Right atrium auricular region (tissue), 2 donors: ENCODE data around the gene CLDN18. TPM values are rescaled to one million over a fixed set of nuclear protein-coding genes. Genes with fewer than 3 reads are reported as not detected.

Experiments used
- DNase-seq: peaks from one replicate; pipeline ENCODE4 v3.0.0-alpha.2; 2019; ENCODE audit warnings: low spot score
- H3K27ac ChIP-seq, 2 donors: fragments of 200-600 bp; sonication (generic); 1 replicate in 1 of 2; 2 replicates in 1 of 2; pipeline ENCODE4 v1.5.1; 2016 to 2019
- H3K27me3 ChIP-seq, 2 donors: fragments of 200-600 bp; sonication (generic); one replicate each; pipeline versions ENCODE4 v1.5.1 to v1.6.0; 2017 to 2019
- H3K36me3 ChIP-seq: fragments of 200-600 bp; sonication (generic); one replicate; pipeline ENCODE4 v1.5.1; 2016
- H3K4me1 ChIP-seq, 2 donors: fragments of 200-600 bp; sonication (generic); one replicate each; pipeline versions ENCODE4 v1.5.1 to v1.6.0; 2017 to 2019
- H3K4me3 ChIP-seq, 2 donors: fragments of 200-600 bp; sonication (generic); 1 replicate in 1 of 2; 2 replicates in 1 of 2; pipeline ENCODE4 v1.5.1; 2017 to 2019; ENCODE audit warnings: mild to moderate bottlenecking in 1 of 2, moderate library complexity in 1 of 2
- H3K9me3 ChIP-seq, 2 donors: fragments of 200-600 bp; sonication (generic); one replicate each; pipeline ENCODE4 v1.5.1; 2019
- total RNA-seq, 2 donors: library from RNA; depleted of rRNA; stranded (reverse); fragments of >200 nt; gene quantifications; one replicate each; pipeline ENCODE4 v1.1.0, GENCODE V29; 2016
- TF ChIP-seq, protein P1 (sequence below), 2 donors: fragments of 200-600 bp; sonication (generic); IDR thresholded peaks; one replicate each; pipeline ENCODE4 v1.5.1; 2019; ENCODE audit warnings: antibody characterized with exemption in 2 of 2

Gene CLDN18
- total RNA-seq, 2 donors from 2014 or later: 0.12 to 21.0 TPM

DNA sequence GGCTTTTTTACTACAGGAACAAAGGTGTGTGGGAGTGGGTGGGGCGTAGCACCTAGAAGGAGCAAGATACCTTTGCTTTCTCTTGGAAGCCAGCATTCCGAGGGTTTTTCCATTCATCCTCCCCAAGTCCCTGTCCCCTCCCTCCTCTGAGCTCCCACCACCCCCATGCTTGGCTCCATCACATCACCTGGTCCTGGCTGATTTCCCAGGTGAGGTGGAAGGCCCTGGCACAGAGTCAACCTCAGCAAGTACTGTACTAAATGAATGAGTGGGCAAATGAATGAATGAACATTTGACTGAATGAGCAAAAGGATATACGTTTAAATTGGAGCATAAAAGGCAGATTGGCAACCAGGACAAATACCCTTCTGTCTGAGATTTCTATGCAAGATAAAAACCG is 60.0 kb downstream of the CLDN18 start:
- no peak for DNase-seq
- H3K27ac ChIP-seq: no peak overlapping the region
- no peaks in the 10 kb centered on the region for H3K27me3 ChIP-seq
- no peaks in the 10 kb centered on the region for H3K9me3 ChIP-seq
- peaks cover 36% of the 10 kb centered on the region for H3K36me3 ChIP-seq
- H3K4me1 ChIP-seq: no peaks in the 10 kb centered on the region
- TF ChIP-seq, protein P1, sequence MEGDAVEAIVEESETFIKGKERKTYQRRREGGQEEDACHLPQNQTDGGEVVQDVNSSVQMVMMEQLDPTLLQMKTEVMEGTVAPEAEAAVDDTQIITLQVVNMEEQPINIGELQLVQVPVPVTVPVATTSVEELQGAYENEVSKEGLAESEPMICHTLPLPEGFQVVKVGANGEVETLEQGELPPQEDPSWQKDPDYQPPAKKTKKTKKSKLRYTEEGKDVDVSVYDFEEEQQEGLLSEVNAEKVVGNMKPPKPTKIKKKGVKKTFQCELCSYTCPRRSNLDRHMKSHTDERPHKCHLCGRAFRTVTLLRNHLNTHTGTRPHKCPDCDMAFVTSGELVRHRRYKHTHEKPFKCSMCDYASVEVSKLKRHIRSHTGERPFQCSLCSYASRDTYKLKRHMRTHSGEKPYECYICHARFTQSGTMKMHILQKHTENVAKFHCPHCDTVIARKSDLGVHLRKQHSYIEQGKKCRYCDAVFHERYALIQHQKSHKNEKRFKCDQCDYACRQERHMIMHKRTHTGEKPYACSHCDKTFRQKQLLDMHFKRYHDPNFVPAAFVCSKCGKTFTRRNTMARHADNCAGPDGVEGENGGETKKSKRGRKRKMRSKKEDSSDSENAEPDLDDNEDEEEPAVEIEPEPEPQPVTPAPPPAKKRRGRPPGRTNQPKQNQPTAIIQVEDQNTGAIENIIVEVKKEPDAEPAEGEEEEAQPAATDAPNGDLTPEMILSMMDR (IDR thresholded peaks at IDR 0.05): no peak
- H3K4me3 ChIP-seq: no peak overlapping the region

DNA sequence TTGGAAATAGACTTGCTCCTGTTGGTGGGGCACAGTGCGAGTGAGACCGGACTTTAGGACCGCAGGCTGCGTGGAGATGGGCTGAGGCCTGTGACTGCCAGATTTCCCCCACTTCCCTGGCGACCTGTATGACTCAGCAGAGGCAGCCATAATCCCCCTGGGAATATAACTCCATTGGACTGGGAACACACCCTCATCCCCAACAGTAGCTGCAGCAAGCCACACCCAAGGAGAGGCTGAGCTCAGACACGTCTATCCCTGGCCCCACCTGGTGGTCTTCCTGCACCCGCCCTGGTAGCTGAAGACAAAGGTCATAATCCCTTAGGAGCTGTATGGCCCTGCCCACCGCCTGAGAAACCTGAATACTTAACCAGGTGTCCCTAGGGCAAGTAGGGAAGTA is 62.8 kb downstream of the CLDN18 start:
- H3K36me3 ChIP-seq: peaks cover 25% of the 10 kb centered on the region

DNA sequence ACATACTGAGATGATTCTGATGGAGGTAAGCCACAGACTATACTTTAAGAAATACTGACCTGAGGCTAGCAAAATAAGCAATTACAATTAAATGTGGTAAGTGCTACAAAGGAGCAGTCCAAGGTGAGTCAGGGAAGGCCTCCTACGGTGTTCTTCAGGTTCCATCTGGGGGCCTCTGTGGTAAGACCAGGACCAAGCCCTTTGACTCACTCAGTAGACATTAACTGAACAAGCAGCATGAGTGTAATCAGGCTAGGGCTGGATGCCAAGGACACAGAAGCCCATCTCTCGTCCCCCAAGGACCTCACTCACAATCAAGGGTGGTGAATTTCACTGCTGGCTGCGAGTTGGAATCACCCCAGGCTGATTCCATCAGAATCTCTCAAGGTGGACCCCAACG is 68.1 kb downstream of the CLDN18 start:
- no peaks in the 10 kb centered on the region for H3K4me1 ChIP-seq
- TF ChIP-seq, protein P1 (IDR thresholded peaks at IDR 0.05): no peak
- H3K4me3 ChIP-seq: no peak overlapping the region
- H3K27me3 ChIP-seq: no peaks in the 10 kb centered on the region
- no peaks in the 10 kb centered on the region for H3K9me3 ChIP-seq
- DNase-seq: no peak
- H3K27ac ChIP-seq: no peak overlapping the region
- peaks cover 16% of the 10 kb centered on the region for H3K36me3 ChIP-seq

More for the DNA sequence above, 62.8 kb downstream of the CLDN18 start:
- Histone ChIP-seq H3K27me3 (no peaks in the 10 kb centered on the region), H3K9me3 (no peaks in the 10 kb centered on the region), H3K4me1 (no peaks in the 10 kb centered on the region), H3K4me3 (no peak overlapping the region), H3K27ac (no peak overlapping the region)
- TF ChIP-seq, protein P1 (IDR thresholded peaks at IDR 0.05): no peak
- no peak for DNase-seq

DNA sequence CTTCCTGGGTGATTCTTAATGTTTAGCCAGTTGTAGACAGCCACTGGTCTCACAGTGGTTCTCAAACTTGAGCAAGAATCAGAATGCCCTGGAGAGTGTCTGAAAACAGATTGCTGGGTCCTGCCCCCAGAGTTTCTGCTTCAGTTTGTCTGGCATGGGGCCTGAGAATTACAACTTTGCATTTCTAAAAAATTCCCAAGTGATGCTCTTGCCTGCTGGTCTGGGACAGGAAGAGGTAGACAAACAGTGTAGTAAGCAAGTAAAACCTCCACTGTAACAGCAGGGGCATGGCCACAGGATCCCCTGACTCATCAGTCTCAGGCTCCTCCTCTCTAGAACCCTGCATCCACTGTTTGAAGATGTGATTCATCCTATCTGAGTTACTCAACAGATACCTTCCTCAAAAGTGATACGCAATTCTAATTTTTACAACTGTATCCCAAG is 69.0 kb downstream of the CLDN18 start:
- TF ChIP-seq, protein P1 (IDR thresholded peaks at IDR 0.05): no peak
- Histone ChIP-seq H3K27ac (no peak overlapping the region), H3K27me3 (no peaks in the 10 kb centered on the region), H3K4me1 (no peaks in the 10 kb centered on the region), H3K4me3 (no peak overlapping the region), H3K9me3 (no peaks in the 10 kb centered on the region), H3K36me3 (peaks cover 22% of the 10 kb centered on the region)
- DNase-seq: no peak

DNA sequence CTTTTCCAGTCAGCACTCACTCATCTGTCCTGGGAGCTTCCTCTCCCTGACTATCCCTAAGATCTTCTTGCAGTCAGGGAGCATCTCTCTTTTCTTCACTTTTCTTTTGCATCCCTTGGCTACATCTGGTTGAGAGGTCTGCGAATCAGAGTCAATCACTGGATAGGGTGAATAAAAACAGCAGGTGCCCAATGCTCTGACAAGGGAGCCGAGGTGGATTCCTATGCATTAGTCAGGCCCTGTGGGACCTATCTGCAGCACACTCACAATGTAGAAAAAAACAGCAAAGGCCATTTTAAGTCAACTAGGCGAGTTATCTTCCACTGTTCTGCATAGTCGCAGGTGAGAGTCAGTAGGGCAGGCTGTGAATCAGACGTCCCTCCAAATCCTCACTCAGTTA is 69.9 kb downstream of the CLDN18 start:
- Histone ChIP-seq H3K4me1 (no peaks in the 10 kb centered on the region), H3K27me3 (no peaks in the 10 kb centered on the region), H3K27ac (no peak overlapping the region), H3K9me3 (no peaks in the 10 kb centered on the region), H3K36me3 (peaks cover 26% of the 10 kb centered on the region), H3K4me3 (no peak overlapping the region)
- DNase-seq: no peak
- TF ChIP-seq, protein P1 (IDR thresholded peaks at IDR 0.05): no peak

DNA sequence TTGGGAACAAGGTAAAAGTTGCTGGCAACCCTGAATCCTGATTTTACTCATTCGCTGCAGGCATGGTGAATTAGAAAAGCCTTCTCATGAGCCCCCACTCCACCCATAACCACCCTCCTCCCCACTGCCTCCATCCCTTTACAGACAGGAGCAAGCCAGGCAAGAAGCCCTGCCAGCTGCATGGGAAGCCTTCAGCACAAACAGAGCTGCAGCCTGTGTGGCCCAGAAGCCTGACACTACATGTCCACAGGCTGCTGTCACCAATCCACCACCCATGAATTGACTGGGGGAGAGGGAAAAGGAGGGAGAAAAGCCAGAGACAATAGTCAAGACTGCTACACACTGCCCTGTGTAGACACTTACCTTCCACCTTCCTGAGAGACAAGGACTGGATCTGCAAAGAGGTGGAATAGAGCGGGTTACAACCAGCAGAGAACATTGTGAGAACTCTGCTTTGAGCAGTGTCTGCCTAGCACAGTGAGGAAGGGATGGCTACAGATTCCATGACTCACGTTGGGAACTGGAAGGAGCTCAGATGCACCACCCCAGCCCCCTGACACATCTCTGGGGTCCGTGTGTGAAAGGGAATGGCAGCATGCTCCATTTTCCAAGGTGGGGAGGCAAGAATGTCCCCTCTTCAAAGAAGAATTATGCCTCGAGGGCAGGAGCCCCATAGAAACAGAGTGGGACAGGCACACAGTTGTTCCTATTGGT is 71.6 kb downstream of the CLDN18 start:
- H3K27ac ChIP-seq: peak overlapping the region in 1 of 2 donors; percentile 72
- H3K36me3 ChIP-seq: peaks cover 31% of the 10 kb centered on the region
- no peaks in the 10 kb centered on the region for H3K4me1 ChIP-seq
- H3K4me3 ChIP-seq: no peak overlapping the region
- H3K9me3 ChIP-seq: no peaks in the 10 kb centered on the region
- TF ChIP-seq, protein P1 (IDR thresholded peaks at IDR 0.05): no peak
- H3K27me3 ChIP-seq: no peaks in the 10 kb centered on the region
- no peak for DNase-seq
